Natural killer cell treated with Interleukin-12 subunit alpha and Interleukin-12 subunit beta and Interleukin-15 and Interleukin-18, amount 100 ng/mL, for 72 hours (primary cell): ENCODE data around the gene MPRIP. TPM values are rescaled to one million over a fixed set of nuclear protein-coding genes. Genes with fewer than 3 reads are reported as not detected.
A peak's percentile ranks its signal among the peaks of the same experiment; 100 is the strongest.
"Not testable (repeated sequence)": the region's sequence is repeated elsewhere in the genome, so short reads cannot be mapped to it uniquely, and the experiment has no call there.

Source experiments
- ATAC-seq, 2 donors: fragments of 150-1000 bp; cut with Tn5 transposase in 1 of 2; sonication (Bioruptor Pico), chemical (Tn5 transposase) in 1 of 2; 2 replicates each; pipeline ENCODE4 v1.10.0; 2021
- DNase-seq: peaks from one replicate; pipeline ENCODE4 v3.0.0; 2022; ENCODE audit warnings: low spot score
- H3K27ac Mint-ChIP-seq, 2 donors: 1 replicate in 1 of 2; 2 replicates in 1 of 2; pipeline ENCODE4 v1.8.0; 2022; ENCODE audit warnings: mixed read lengths in 2 of 2, mild to moderate bottlenecking in 1 of 2, moderate library complexity in 1 of 2
- H3K27me3 Mint-ChIP-seq, 2 donors: 1 replicate in 1 of 2; 2 replicates in 1 of 2; pipeline ENCODE4 v1.8.0; 2022; ENCODE audit warnings: mixed read lengths in 2 of 2
- H3K36me3 Mint-ChIP-seq: one replicate; pipeline ENCODE4 v1.8.0; 2022; ENCODE audit warnings: mixed read lengths
- H3K4me1 Mint-ChIP-seq, 2 donors: 1 replicate in 1 of 2; 2 replicates in 1 of 2; pipeline ENCODE4 v1.8.0; 2022; ENCODE audit warnings: low read depth in 2 of 2, mixed read lengths in 2 of 2, mild to moderate bottlenecking in 1 of 2
- H3K4me3 Mint-ChIP-seq: one replicate; pipeline ENCODE4 v1.8.0; 2022; ENCODE audit warnings: mixed read lengths
- H3K9me3 Mint-ChIP-seq: 2 replicates; pipeline ENCODE4 v1.8.0; 2022; ENCODE audit warnings: mixed read lengths
- total RNA-seq, 2 donors: library from RNA; stranded (reverse); gene quantifications; one replicate each; pipeline ENCODE4 v1.2.3, GENCODE V29; 2022

The MPRIP gene
- total RNA-seq, 2 donors from 2014 or later = 158 to 216 TPM

- peaks cover 6% of the 10 kb centered on the region for H3K36me3 Mint-ChIP-seq
- no peak for DNase-seq
- no peak overlapping the region for H3K4me3 Mint-ChIP-seq
- ATAC-seq = no peak
- no peaks in the 10 kb centered on the region for H3K9me3 Mint-ChIP-seq
- H3K4me1 Mint-ChIP-seq = peaks cover 17 to 22% of the 10 kb centered on the region in 2 donors
- no peak overlapping the region for H3K27ac Mint-ChIP-seq
- H3K27me3 Mint-ChIP-seq = no peaks in the 10 kb centered on the region
Observed at GRCh38 chr17:17156511-17156910, 114.3 kb downstream of the MPRIP start.

- no peak overlapping the region for H3K27ac Mint-ChIP-seq
- H3K4me1 Mint-ChIP-seq = peaks cover 14 to 19% of the 10 kb centered on the region in 2 donors
- DNase-seq (no peak), ATAC-seq (no peak)
- no peaks in the 10 kb centered on the region for H3K27me3 Mint-ChIP-seq
- no peak overlapping the region for H3K4me3 Mint-ChIP-seq
- H3K36me3 Mint-ChIP-seq = peaks cover 6% of the 10 kb centered on the region
- H3K9me3 Mint-ChIP-seq = no peaks in the 10 kb centered on the region
Observed at GRCh38 chr17:17157041-17157440, 114.8 kb downstream of the MPRIP start.

- ATAC-seq, H3K4me3 Mint-ChIP-seq, H3K36me3 Mint-ChIP-seq, DNase-seq, H3K9me3 Mint-ChIP-seq, H3K27ac Mint-ChIP-seq, H3K27me3 Mint-ChIP-seq: not testable (repeated sequence)
- H3K4me1 Mint-ChIP-seq = peaks cover 8 to 12% of the 10 kb centered on the region in 2 donors
Observed at GRCh38 chr17:17158506-17158905, 116.2 kb downstream of the MPRIP start.

- Mint-ChIP-seq H3K36me3 (peaks cover 4% of the 10 kb centered on the region), H3K27ac (no peak overlapping the region), H3K9me3 (no peaks in the 10 kb centered on the region), H3K27me3 (no peaks in the 10 kb centered on the region), H3K4me3 (no peak overlapping the region), H3K4me1 (peaks cover 0 to 4% of the 10 kb centered on the region in 2 donors)
- ATAC-seq (no peak), DNase-seq (no peak)
Observed at GRCh38 chr17:17159571-17159970, 117.3 kb downstream of the MPRIP start.

GRCh38 chr17:17161121-17161520 is 118.9 kb downstream of the MPRIP start:
- Mint-ChIP-seq H3K4me3 (no peak overlapping the region), H3K4me1 (no peaks in the 10 kb centered on the region), H3K27ac (no peak overlapping the region), H3K27me3 (no peaks in the 10 kb centered on the region), H3K9me3 (no peaks in the 10 kb centered on the region), H3K36me3 (no peaks in the 10 kb centered on the region)
- DNase-seq = no peak
- ATAC-seq = no peak

GRCh38 chr17:17161759-17162158 is 119.5 kb downstream of the MPRIP start:
- Mint-ChIP-seq H3K27me3 (no peaks in the 10 kb centered on the region), H3K4me3 (no peak overlapping the region), H3K36me3 (no peaks in the 10 kb centered on the region), H3K4me1 (no peaks in the 10 kb centered on the region), H3K9me3 (no peaks in the 10 kb centered on the region), H3K27ac (no peak overlapping the region)
- DNase-seq (no peak), ATAC-seq (no peak)

- no peak overlapping the region for H3K4me3 Mint-ChIP-seq
- peaks cover 5% of the 10 kb centered on the region for H3K36me3 Mint-ChIP-seq
- DNase-seq = no peak
- no peaks in the 10 kb centered on the region for H3K9me3 Mint-ChIP-seq
- H3K27me3 Mint-ChIP-seq = no peaks in the 10 kb centered on the region
- peaks cover 0 to 7% of the 10 kb centered on the region in 2 donors for H3K4me1 Mint-ChIP-seq
- no peak overlapping the region for H3K27ac Mint-ChIP-seq
- ATAC-seq = no peak
Observed at GRCh38 chr17:17164156-17164555, 121.9 kb downstream of the MPRIP start.

GRCh38 chr17:17164676-17165075 is 122.4 kb downstream of the MPRIP start:
- H3K27ac Mint-ChIP-seq = no peak overlapping the region
- no peaks in the 10 kb centered on the region for H3K27me3 Mint-ChIP-seq
- H3K36me3 Mint-ChIP-seq = peaks cover 5% of the 10 kb centered on the region
- no peak overlapping the region for H3K4me3 Mint-ChIP-seq
- no peak for ATAC-seq
- H3K4me1 Mint-ChIP-seq = peaks cover 0 to 11% of the 10 kb centered on the region in 2 donors
- no peak for DNase-seq
- H3K9me3 Mint-ChIP-seq = no peaks in the 10 kb centered on the region

- peaks cover 0 to 13% of the 10 kb centered on the region in 2 donors for H3K4me1 Mint-ChIP-seq
- DNase-seq (no peak), ATAC-seq (no peak)
- no peaks in the 10 kb centered on the region for H3K27me3 Mint-ChIP-seq
- no peak overlapping the region for H3K27ac Mint-ChIP-seq
- H3K36me3 Mint-ChIP-seq = peaks cover 5% of the 10 kb centered on the region
- no peaks in the 10 kb centered on the region for H3K9me3 Mint-ChIP-seq
- H3K4me3 Mint-ChIP-seq = no peak overlapping the region
Observed at GRCh38 chr17:17165666-17166308, 123.5 kb downstream of the MPRIP start.

GRCh38 chr17:17166446-17166845 is 124.2 kb downstream of the MPRIP start:
- no peak for DNase-seq
- Mint-ChIP-seq H3K4me1 (peaks cover 5 to 17% of the 10 kb centered on the region in 2 donors), H3K27ac (no peak overlapping the region), H3K27me3 (no peaks in the 10 kb centered on the region), H3K9me3 (no peaks in the 10 kb centered on the region), H3K4me3 (no peak overlapping the region), H3K36me3 (peaks cover 7% of the 10 kb centered on the region)
- no peak for ATAC-seq

GRCh38 chr17:17167356-17167755 is 125.1 kb downstream of the MPRIP start:
- Mint-ChIP-seq H3K9me3 (no peaks in the 10 kb centered on the region), H3K4me1 (peaks cover 8 to 20% of the 10 kb centered on the region in 2 donors), H3K36me3 (peaks cover 9% of the 10 kb centered on the region), H3K27ac (peak overlapping the region in 1 of 2 donors; percentile 34), H3K27me3 (no peaks in the 10 kb centered on the region), H3K4me3 (no peak overlapping the region)
- peak in 1 of 2 donors; percentile 14 for ATAC-seq
- no peak for DNase-seq

GRCh38 chr17:17167986-17168385 is 125.7 kb downstream of the MPRIP start:
- ATAC-seq = no peak
- no peak for DNase-seq
- Mint-ChIP-seq H3K4me1 (peaks cover 15 to 25% of the 10 kb centered on the region in 2 donors), H3K9me3 (no peaks in the 10 kb centered on the region), H3K27me3 (no peaks in the 10 kb centered on the region), H3K4me3 (no peak overlapping the region), H3K36me3 (peaks cover 9% of the 10 kb centered on the region), H3K27ac (no peak overlapping the region)

- ATAC-seq = no peak
- no peaks in the 10 kb centered on the region for H3K9me3 Mint-ChIP-seq
- H3K4me3 Mint-ChIP-seq = no peak overlapping the region
- peaks cover 19 to 26% of the 10 kb centered on the region in 2 donors for H3K4me1 Mint-ChIP-seq
- DNase-seq = no peak
- no peaks in the 10 kb centered on the region for H3K27me3 Mint-ChIP-seq
- H3K27ac Mint-ChIP-seq = no peak overlapping the region
- peaks cover 9% of the 10 kb centered on the region for H3K36me3 Mint-ChIP-seq
Observed at GRCh38 chr17:17168401-17168800, 126.1 kb downstream of the MPRIP start.

GRCh38 chr17:17169396-17169795 is 127.1 kb downstream of the MPRIP start:
- ATAC-seq = no peak
- H3K27ac Mint-ChIP-seq = no peak overlapping the region
- peaks cover 9% of the 10 kb centered on the region for H3K36me3 Mint-ChIP-seq

More at GRCh38 chr17:17169396-17169795, 127.1 kb downstream of the MPRIP start:
- Mint-ChIP-seq H3K27me3 (no peaks in the 10 kb centered on the region), H3K4me1 (peaks cover 24 to 26% of the 10 kb centered on the region in 2 donors), H3K4me3 (no peak overlapping the region), H3K9me3 (no peaks in the 10 kb centered on the region)
- no peak for DNase-seq
